WTC11 (cell line): ENCODE results near the gene ADAM8. TPM values are rescaled to one million over a fixed set of nuclear protein-coding genes. Genes with fewer than 3 reads are reported as not detected.

Experiments used
- ATAC-seq: fragments of 200-7000 bp; cut with Tn5 transposase; 2 replicates; pipeline ENCODE4 v1.10.0; 2021; ENCODE audit warnings: mild to moderate bottlenecking, moderate library complexity
- CTCF ChIA-PET: fragments of 300-600 bp; sonication (Branson Sonifier 250); formaldehyde crosslinking; loops from one replicate; lab custom pipeline; 2021; ENCODE audit warnings: antibody characterized with exemption; lab: Charles Lee
- POLR2A ChIA-PET: fragments of 350-600 bp; sonication (Branson Sonifier 250); formaldehyde crosslinking; loops from one replicate; lab custom pipeline; 2021; ENCODE audit warnings: antibody characterized with exemption; lab: Charles Lee
- DNase-seq: peaks from one replicate; pipeline ENCODE4 v3.0.0; 2021; ENCODE audit warnings: low spot score
- H3K27ac Mint-ChIP-seq: 2 replicates; pipeline ENCODE4 v1.8.0; 2021; ENCODE audit warnings: mixed read lengths
- H3K27me3 Mint-ChIP-seq: 2 replicates; pipeline ENCODE4 v1.8.0; 2021; ENCODE audit warnings: low read depth, mild to moderate bottlenecking, moderate library complexity, mixed read lengths
- H3K36me3 Mint-ChIP-seq: 2 replicates; pipeline ENCODE4 v1.8.0; 2021; ENCODE audit warnings: mixed read lengths
- H3K4me1 Mint-ChIP-seq: 2 replicates; pipeline ENCODE4 v1.8.0; 2022; ENCODE audit warnings: mixed read lengths
- H3K4me3 Mint-ChIP-seq: 2 replicates; pipeline ENCODE4 v1.8.0; 2021; ENCODE audit warnings: mild to moderate bottlenecking, moderate library complexity, mixed read lengths
- H3K9me3 Mint-ChIP-seq: 2 replicates; pipeline ENCODE4 v1.8.0; 2021; ENCODE audit warnings: mixed read lengths
- ARID4B ChIP-seq: sonication (generic); formaldehyde crosslinking; IDR thresholded peaks from 2 replicates; pipeline ENCODE4 v1.8.0; 2023; ENCODE audit warnings: missing genetic modification reagents, mild to moderate bottlenecking, borderline replicate concordance
- CREM ChIP-seq: sonication (generic); formaldehyde crosslinking; IDR thresholded peaks from 2 replicates; pipeline ENCODE4 v1.8.1; 2022; ENCODE audit warnings: mild to moderate bottlenecking, missing genetic modification reagents, moderate library complexity
- ELF4 ChIP-seq: sonication (generic); formaldehyde crosslinking; IDR thresholded peaks from 2 replicates; pipeline ENCODE4 v1.8.1; 2022; ENCODE audit warnings: low read depth, mild to moderate bottlenecking, moderate library complexity, missing genetic modification reagents
- ETV6 ChIP-seq: sonication (generic); formaldehyde crosslinking; IDR thresholded peaks from 2 replicates; pipeline ENCODE4 v1.8.1; 2022; ENCODE audit warnings: mild to moderate bottlenecking, missing genetic modification reagents
- FOXK1 ChIP-seq: sonication (generic); formaldehyde crosslinking; IDR thresholded peaks from 2 replicates; pipeline ENCODE4 v1.8.0; 2022; ENCODE audit warnings: mild to moderate bottlenecking, moderate library complexity, missing genetic modification reagents
- FOXP1 ChIP-seq: sonication (generic); formaldehyde crosslinking; IDR thresholded peaks from 2 replicates; pipeline ENCODE4 v1.8.0; 2022; ENCODE audit warnings: missing genetic modification reagents, mild to moderate bottlenecking, moderate library complexity, borderline replicate concordance
- GRHL2 ChIP-seq: fragments of 250-450 bp; sonication (Bioruptor Pico); IDR thresholded peaks from 2 replicates; pipeline ENCODE4 v1.8.0; 2022; ENCODE audit warnings: mild to moderate bottlenecking, moderate library complexity; ENCODE audit not compliant: insufficient replicate concordance, severe bottlenecking
- HMGA2 ChIP-seq: fragments of 250-450 bp; sonication (Bioruptor Pico); IDR thresholded peaks from 2 replicates; pipeline ENCODE4 v1.4.0; 2021; ENCODE audit warnings: mild to moderate bottlenecking, moderate library complexity
- JAZF1 ChIP-seq: fragments of 250-450 bp; sonication (Bioruptor Pico); IDR thresholded peaks from 2 replicates; pipeline ENCODE4 v1.9.0; 2021; ENCODE audit warnings: moderate library complexity, mild to moderate bottlenecking, inconsistent platforms
- MYBL2 ChIP-seq: sonication (generic); formaldehyde crosslinking; IDR thresholded peaks from 2 replicates; pipeline ENCODE4 v1.8.1; 2023; ENCODE audit warnings: mild to moderate bottlenecking, moderate library complexity, missing genetic modification reagents
- NFE2L1 ChIP-seq: sonication (generic); formaldehyde crosslinking; IDR thresholded peaks from 2 replicates; pipeline ENCODE4 v1.8.1; 2023; ENCODE audit warnings: missing genetic modification reagents
- NR2C2 ChIP-seq: sonication (generic); formaldehyde crosslinking; IDR thresholded peaks from 2 replicates; pipeline ENCODE4 v1.8.0; 2022; ENCODE audit warnings: mild to moderate bottlenecking, missing genetic modification reagents
- RELA ChIP-seq: sonication (generic); formaldehyde crosslinking; IDR thresholded peaks from 2 replicates; pipeline ENCODE4 v1.8.1; 2022; ENCODE audit warnings: missing genetic modification reagents, mild to moderate bottlenecking, borderline replicate concordance
- SMAD3 ChIP-seq: sonication (generic); formaldehyde crosslinking; IDR thresholded peaks from 2 replicates; pipeline ENCODE4 v1.8.0; 2022; ENCODE audit warnings: missing genetic modification reagents, mild to moderate bottlenecking, borderline replicate concordance
- TCF7 ChIP-seq: sonication (generic); formaldehyde crosslinking; IDR thresholded peaks from 2 replicates; pipeline ENCODE4 v1.8.0; 2022; ENCODE audit warnings: mild to moderate bottlenecking, low read depth, missing genetic modification reagents, moderate library complexity
- TEAD1 ChIP-seq: sonication (generic); formaldehyde crosslinking; IDR thresholded peaks from 2 replicates; pipeline ENCODE4 v1.8.0; 2022; ENCODE audit warnings: mild to moderate bottlenecking, missing genetic modification reagents
- ZBTB43 ChIP-seq: sonication (generic); formaldehyde crosslinking; IDR thresholded peaks from 2 replicates; pipeline ENCODE4 v1.8.1; 2023; ENCODE audit warnings: mild to moderate bottlenecking, missing genetic modification reagents
- ZNF121 ChIP-seq: sonication (generic); formaldehyde crosslinking; IDR thresholded peaks from 2 replicates; pipeline ENCODE4 v1.8.0; 2023; ENCODE audit warnings: missing genetic modification reagents
- ZNF219 ChIP-seq: sonication (generic); formaldehyde crosslinking; IDR thresholded peaks from 2 replicates; pipeline ENCODE4 v1.8.0; 2023; ENCODE audit warnings: missing genetic modification reagents, mild to moderate bottlenecking, borderline replicate concordance
- ZNF263 ChIP-seq: sonication (generic); formaldehyde crosslinking; IDR thresholded peaks from 2 replicates; pipeline ENCODE4 v1.8.1; 2022; ENCODE audit warnings: low read depth, mild to moderate bottlenecking, moderate library complexity, missing genetic modification reagents
- ZNF396 ChIP-seq: fragments of 250-450 bp; sonication (Bioruptor Pico); IDR thresholded peaks from 2 replicates; pipeline ENCODE4 v1.8.0; 2021; ENCODE audit warnings: mild to moderate bottlenecking, moderate library complexity, borderline replicate concordance
- total RNA-seq: library from RNA; stranded (reverse); gene quantifications from 3 replicates; pipeline ENCODE4 v1.2.3, GENCODE V29; 2021
- TF ChIP-seq, protein P1 (sequence below): sonication (generic); formaldehyde crosslinking; IDR thresholded peaks from 2 replicates; pipeline ENCODE4 v1.8.0; 2022; ENCODE audit warnings: mild to moderate bottlenecking, missing genetic modification reagents
- TF ChIP-seq, protein P2 (sequence below): sonication (generic); formaldehyde crosslinking; IDR thresholded peaks from 2 replicates; pipeline ENCODE4 v1.8.0; 2022; ENCODE audit warnings: mild to moderate bottlenecking, missing genetic modification reagents
- TF ChIP-seq, protein P3 (sequence below): fragments of 250-450 bp; sonication (Bioruptor Pico); IDR thresholded peaks from 2 replicates; pipeline ENCODE4 v2.1.2; 2022; ENCODE audit warnings: mild to moderate bottlenecking, moderate library complexity

Gene ADAM8
- total RNA-seq, 1 experiment from 2014 or later = 7.2 TPM

GRCh38 chr10:133231244-133231945 lies 45.3 kb downstream of the ADAM8 start (continued):
- TF ChIP-seq ZBTB43 (CRISPR knock-in tag) (peak; percentile 68; the same call in 1 of the 2 replicates), NFE2L1 (no peak), ETV6 (0 out of 2 replicates have a peak, but pooled peaks have one; percentile 22), RELA (CRISPR knock-in tag) (peak; percentile 72; the same call in 1 of the 2 replicates), ZNF219 (peak; percentile 78; the same call in 1 of the 2 replicates), MYBL2 (CRISPR knock-in tag) (0 out of 2 replicates have a peak, but pooled peaks have one; percentile 12), SMAD3 (CRISPR knock-in tag) (0 out of 2 replicates have a peak, but pooled peaks have one; percentile 54), FOXK1 (CRISPR knock-in tag) (peak; percentile 53; the same call in 1 of the 2 replicates), HMGA2 (CRISPR knock-in tag) (no peak), NR2C2 (CRISPR knock-in tag) (0 out of 2 replicates have a peak, but pooled peaks have one; percentile 11)
- TF ChIP-seq, protein P1, sequence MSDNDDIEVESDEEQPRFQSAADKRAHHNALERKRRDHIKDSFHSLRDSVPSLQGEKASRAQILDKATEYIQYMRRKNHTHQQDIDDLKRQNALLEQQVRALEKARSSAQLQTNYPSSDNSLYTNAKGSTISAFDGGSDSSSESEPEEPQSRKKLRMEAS (CRISPR knock-in tag) = peak; percentile 91
- TF ChIP-seq, protein P2, sequence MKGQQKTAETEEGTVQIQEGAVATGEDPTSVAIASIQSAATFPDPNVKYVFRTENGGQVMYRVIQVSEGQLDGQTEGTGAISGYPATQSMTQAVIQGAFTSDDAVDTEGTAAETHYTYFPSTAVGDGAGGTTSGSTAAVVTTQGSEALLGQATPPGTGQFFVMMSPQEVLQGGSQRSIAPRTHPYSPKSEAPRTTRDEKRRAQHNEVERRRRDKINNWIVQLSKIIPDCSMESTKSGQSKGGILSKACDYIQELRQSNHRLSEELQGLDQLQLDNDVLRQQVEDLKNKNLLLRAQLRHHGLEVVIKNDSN (CRISPR knock-in tag) = peak; percentile 66
- TF ChIP-seq, all 79 proteins: peak for 17

GRCh38 chr10:133230387-133231195 lies 46.1 kb downstream of the ADAM8 start:
- H3K27ac Mint-ChIP-seq = no peak overlapping the region
- H3K4me3 Mint-ChIP-seq = peak overlapping the region; percentile 58
- peaks cover 52% of the 10 kb centered on the region for H3K4me1 Mint-ChIP-seq
- no peaks in the 10 kb centered on the region for H3K9me3 Mint-ChIP-seq
- H3K36me3 Mint-ChIP-seq = peaks cover 4% of the 10 kb centered on the region
- ChIA-PET POLR2A (no interaction called here), CTCF (no interaction called here)
- DNase-seq (peak; percentile 56), ATAC-seq (no peak)
- H3K27me3 Mint-ChIP-seq = peaks cover 55% of the 10 kb centered on the region
- TF ChIP-seq CREM (no peak), ZNF121 (CRISPR knock-in tag) (no peak), JAZF1 (CRISPR knock-in tag) (no peak), FOXP1 (peak; percentile 96), ARID4B (no peak), GRHL2 (CRISPR knock-in tag) (no peak), TEAD1 (CRISPR knock-in tag) (peak; percentile 37; the same call in 1 of the 2 replicates), ZNF219 (no peak), ELF4 (CRISPR knock-in tag) (peak; percentile 83; the same call in 1 of the 2 replicates), ZNF396 (CRISPR knock-in tag) (no peak), HMGA2 (CRISPR knock-in tag) (no peak), ZNF263 (CRISPR knock-in tag) (0 out of 2 replicates have a peak, but pooled peaks have one; percentile 52), TCF7 (CRISPR knock-in tag) (0 out of 2 replicates have a peak, but pooled peaks have one; percentile 32), ZBTB43 (CRISPR knock-in tag) (no peak)
- TF ChIP-seq, protein P1 (CRISPR knock-in tag) = peak; percentile 44; the same call in 1 of the 2 replicates
- TF ChIP-seq, protein P3, sequence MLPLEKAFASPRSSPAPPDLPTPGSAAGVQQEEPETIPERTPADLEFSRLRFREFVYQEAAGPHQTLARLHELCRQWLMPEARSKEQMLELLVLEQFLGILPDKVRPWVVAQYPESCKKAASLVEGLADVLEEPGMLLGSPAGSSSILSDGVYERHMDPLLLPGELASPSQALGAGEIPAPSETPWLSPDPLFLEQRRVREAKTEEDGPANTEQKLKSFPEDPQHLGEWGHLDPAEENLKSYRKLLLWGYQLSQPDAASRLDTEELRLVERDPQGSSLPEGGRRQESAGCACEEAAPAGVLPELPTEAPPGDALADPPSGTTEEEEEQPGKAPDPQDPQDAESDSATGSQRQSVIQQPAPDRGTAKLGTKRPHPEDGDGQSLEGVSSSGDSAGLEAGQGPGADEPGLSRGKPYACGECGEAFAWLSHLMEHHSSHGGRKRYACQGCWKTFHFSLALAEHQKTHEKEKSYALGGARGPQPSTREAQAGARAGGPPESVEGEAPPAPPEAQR = no peak
